ENCODE data around the gene SLC35F2. TPM values are rescaled to one million over a fixed set of nuclear protein-coding genes. Genes with fewer than 3 reads are reported as not detected.

Gene SLC35F2
- total and polyA plus RNA-seq, 2 experiments from 2014 or later, result 13.0 to 14.8 TPM

GRCh38 chr11:107756553-107756952 lies 102.0 kb downstream of the SLC35F2 start:
- TF ChIP-seq EZH2phosphoT487 (IDR thresholded peaks at IDR 0.05; ENCODE audit: low read depth, severe bottlenecking, unreplicated experiment) (no peak), EZH2 (IDR thresholded peaks at IDR 0.05; ENCODE audit: borderline replicate concordance) (no peak), CTCF (IDR thresholded peaks at IDR 0.05; ENCODE audit: poor library complexity) (no peak)
- no peak overlapping the region for H3K27ac ChIP-seq
- H3K27me3 ChIP-seq, result no peaks in the 10 kb centered on the region
- H3K4me1 ChIP-seq (ENCODE audit: insufficient read depth), result no peaks in the 10 kb centered on the region
- no peaks in the 10 kb centered on the region for H3K79me2 ChIP-seq
- H4K20me1 ChIP-seq (ENCODE audit: insufficient read depth, poor library complexity, severe bottlenecking), result no peaks in the 10 kb centered on the region
- 95% methylated on average over 1 of the region's 1 CpG for WGBS (ENCODE audit: low lambda C conversion rate, missing lambda C conversion rate)
- no peak overlapping the region for H2AFZ ChIP-seq
- H3K4me3 ChIP-seq, result no peak overlapping the region
- no peaks in the 10 kb centered on the region for H3K9me2 ChIP-seq (replicated peaks; ENCODE audit: insufficient read depth)
- no peaks in the 10 kb centered on the region for H3K9me3 ChIP-seq (ENCODE audit: low read depth)
- H3K4me2 ChIP-seq, result no peak overlapping the region
- H3K36me3 ChIP-seq (replicated peaks; ENCODE audit: insufficient read depth, low read depth), result no peaks in the 10 kb centered on the region
- DNase-seq (ENCODE audit: low spot score), result no peak

DNA sequence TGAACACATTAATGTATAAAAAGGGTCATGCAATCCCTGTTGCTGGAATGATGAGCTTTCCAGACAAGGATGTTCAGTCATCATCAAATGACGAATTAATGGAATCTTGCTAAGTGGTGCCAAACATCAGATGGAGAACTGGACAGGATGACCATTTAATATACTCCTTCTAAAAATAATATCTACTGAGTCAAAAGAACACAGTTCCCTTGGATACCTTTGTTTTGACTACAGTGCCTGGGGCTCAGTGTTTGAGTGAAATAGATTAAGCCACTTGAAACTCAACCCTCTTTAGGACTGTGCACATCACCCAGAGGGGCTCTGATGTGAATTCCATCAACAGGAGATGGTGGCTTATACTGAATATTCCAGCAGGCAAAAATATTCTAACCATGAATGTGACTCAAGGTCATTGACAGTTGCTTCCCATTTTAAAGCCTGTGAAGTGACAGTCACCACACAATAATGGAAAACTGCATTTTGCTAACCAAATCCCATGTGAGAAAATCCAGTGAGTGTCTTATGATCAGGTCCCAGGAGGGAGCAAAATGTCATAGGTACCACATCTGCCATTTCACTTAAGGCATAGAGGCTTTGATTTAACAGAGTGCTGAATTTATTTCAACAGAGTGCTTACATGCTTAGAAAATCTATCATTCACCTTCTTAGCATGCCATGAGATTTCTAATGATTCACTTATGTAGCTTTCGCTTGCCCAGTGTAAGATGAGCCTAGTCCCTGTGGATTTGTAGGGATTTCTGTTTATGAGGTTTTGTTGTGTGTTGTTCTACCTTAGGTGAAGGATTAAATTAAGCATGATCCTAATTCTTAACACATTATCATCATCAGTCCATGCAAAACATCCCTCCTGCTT lies 105.4 kb downstream of the SLC35F2 start:
- H2AFZ ChIP-seq, result no peak overlapping the region
- H3K27ac ChIP-seq, result no peak overlapping the region
- DNase-seq (ENCODE audit: low spot score), result no peak
- WGBS (ENCODE audit: low lambda C conversion rate, missing lambda C conversion rate), result 81% methylated on average over 2 of the region's 2 CpGs
- no peaks in the 10 kb centered on the region for H4K20me1 ChIP-seq (ENCODE audit: insufficient read depth, poor library complexity, severe bottlenecking)
- no peaks in the 10 kb centered on the region for H3K36me3 ChIP-seq (replicated peaks; ENCODE audit: insufficient read depth, low read depth)
- no peak overlapping the region for H3K4me2 ChIP-seq
- H3K4me3 ChIP-seq, result no peak overlapping the region
- no peaks in the 10 kb centered on the region for H3K4me1 ChIP-seq (ENCODE audit: insufficient read depth)
- no peaks in the 10 kb centered on the region for H3K9me2 ChIP-seq (replicated peaks; ENCODE audit: insufficient read depth)
- no peaks in the 10 kb centered on the region for H3K9me3 ChIP-seq (ENCODE audit: low read depth)
- no peaks in the 10 kb centered on the region for H3K27me3 ChIP-seq
- TF ChIP-seq CTCF (IDR thresholded peaks at IDR 0.05; ENCODE audit: poor library complexity), result no peak
- TF ChIP-seq EZH2 (IDR thresholded peaks at IDR 0.05; ENCODE audit: borderline replicate concordance), result no peak
- TF ChIP-seq EZH2phosphoT487 (IDR thresholded peaks at IDR 0.05; ENCODE audit: low read depth, severe bottlenecking, unreplicated experiment), result no peak
- no peaks in the 10 kb centered on the region for H3K79me2 ChIP-seq

- Histone ChIP-seq H3K79me2 (no peaks in the 10 kb centered on the region), H3K36me3 (replicated peaks; ENCODE audit: insufficient read depth, low read depth) (no peaks in the 10 kb centered on the region), H3K27ac (no peak overlapping the region), H4K20me1 (ENCODE audit: insufficient read depth, poor library complexity, severe bottlenecking) (no peaks in the 10 kb centered on the region), H3K9me2 (replicated peaks; ENCODE audit: insufficient read depth) (no peaks in the 10 kb centered on the region), H3K27me3 (no peaks in the 10 kb centered on the region), H3K4me3 (no peak overlapping the region), H3K9me3 (ENCODE audit: low read depth) (no peaks in the 10 kb centered on the region), H3K4me2 (no peak overlapping the region), H3K4me1 (ENCODE audit: insufficient read depth) (no peaks in the 10 kb centered on the region), H2AFZ (no peak overlapping the region)
- 51% methylated on average over 5 of the region's 5 CpGs for WGBS (ENCODE audit: low lambda C conversion rate, missing lambda C conversion rate)
- no peak for TF ChIP-seq CTCF (IDR thresholded peaks at IDR 0.05; ENCODE audit: poor library complexity)
- TF ChIP-seq EZH2 (IDR thresholded peaks at IDR 0.05; ENCODE audit: borderline replicate concordance), result no peak
- TF ChIP-seq EZH2phosphoT487 (IDR thresholded peaks at IDR 0.05; ENCODE audit: low read depth, severe bottlenecking, unreplicated experiment), result no peak
- DNase-seq (ENCODE audit: low spot score), result no peak
These were observed 106.1 kb downstream of the SLC35F2 start for GRCh38 chr11:107752508-107752907.
